Activated T-helper 1 cell treated with anti-CD3 and anti-CD28 coated beads, Interleukin-2, amount 50 U/mL, for 16 hours (primary cell): ENCODE results near the gene RNF135.
"Not testable (repeated sequence)": the region's sequence is repeated elsewhere in the genome, so short reads cannot be mapped to it uniquely, and the experiment has no call there.

Experiments used
- DNase-seq, 2 donors: peaks; one replicate each; pipeline ENCODE4 v3.0.0-alpha.2; 2020; ENCODE audit warnings: low read depth in 1 of 2, low spot score in 1 of 2

The RNF135 gene

GRCh38 chr17:30954046-30954830 lies 16.6 kb upstream of the RNF135 start:
- no peak for DNase-seq

GRCh38 chr17:30956764-30957374 lies 14.0 kb upstream of the RNF135 start:
- no peak for DNase-seq

- DNase-seq: no peak
Measured at GRCh38 chr17:30957741-30958140, 13.1 kb upstream of the RNF135 start.

- DNase-seq: no peak
Measured at GRCh38 chr17:30958187-30958586, 12.7 kb upstream of the RNF135 start.

GRCh38 chr17:30961209-30962188 lies 9.3 kb upstream of the RNF135 start:
- no peak for DNase-seq

- DNase-seq: not testable (repeated sequence)
Measured at GRCh38 chr17:30964312-30964711, 6.5 kb upstream of the RNF135 start.

GRCh38 chr17:30964876-30965275 lies 6.0 kb upstream of the RNF135 start:
- no peak for DNase-seq

- DNase-seq: no peak
Measured at GRCh38 chr17:30965686-30966085, 5.2 kb upstream of the RNF135 start.

- not testable (repeated sequence) for DNase-seq
Measured at GRCh38 chr17:30967911-30968310, 2.9 kb upstream of the RNF135 start.

- DNase-seq: no peak
Measured at GRCh38 chr17:30969989-30970830, 629 bp upstream of the RNF135 start.

- no peak for DNase-seq
Measured at GRCh38 chr17:30975042-30975820, 4.4 kb downstream of the RNF135 start.

- not testable (repeated sequence) for DNase-seq
Measured at GRCh38 chr17:30979919-30980318, 9.1 kb downstream of the RNF135 start.

GRCh38 chr17:30981531-30982519 lies 11.0 kb downstream of the RNF135 start:
- DNase-seq: no peak

- no peak for DNase-seq
Measured at GRCh38 chr17:30982855-30983254, 12.0 kb downstream of the RNF135 start.

- DNase-seq: no peak
Measured at GRCh38 chr17:30990458-30990857, 19.6 kb downstream of the RNF135 start.

- no peak for DNase-seq
Measured at GRCh38 chr17:30992551-30992950, 21.7 kb downstream of the RNF135 start.

GRCh38 chr17:30995347-30995746 lies 24.5 kb downstream of the RNF135 start:
- no peak for DNase-seq

GRCh38 chr17:30996486-30996885 lies 25.6 kb downstream of the RNF135 start:
- DNase-seq: no peak

- DNase-seq: no peak
Measured at GRCh38 chr17:30997270-30997669, 26.4 kb downstream of the RNF135 start.
